ENCODE results near the gene PNMA8A.
"Not testable (repeated sequence)": the region's sequence is repeated elsewhere in the genome, so short reads cannot be mapped to it uniquely, and the experiment has no call there.

Gene PNMA8A, protein sequence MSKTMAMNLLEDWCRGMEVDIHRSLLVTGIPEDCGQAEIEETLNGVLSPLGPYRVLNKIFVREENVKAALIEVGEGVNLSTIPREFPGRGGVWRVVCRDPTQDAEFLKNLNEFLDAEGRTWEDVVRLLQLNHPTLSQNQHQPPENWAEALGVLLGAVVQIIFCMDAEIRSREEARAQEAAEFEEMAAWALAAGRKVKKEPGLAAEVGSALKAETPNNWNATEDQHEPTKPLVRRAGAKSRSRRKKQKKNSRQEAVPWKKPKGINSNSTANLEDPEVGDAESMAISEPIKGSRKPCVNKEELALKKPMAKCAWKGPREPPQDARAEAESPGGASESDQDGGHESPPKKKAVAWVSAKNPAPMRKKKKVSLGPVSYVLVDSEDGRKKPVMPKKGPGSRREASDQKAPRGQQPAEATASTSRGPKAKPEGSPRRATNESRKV

DNA sequence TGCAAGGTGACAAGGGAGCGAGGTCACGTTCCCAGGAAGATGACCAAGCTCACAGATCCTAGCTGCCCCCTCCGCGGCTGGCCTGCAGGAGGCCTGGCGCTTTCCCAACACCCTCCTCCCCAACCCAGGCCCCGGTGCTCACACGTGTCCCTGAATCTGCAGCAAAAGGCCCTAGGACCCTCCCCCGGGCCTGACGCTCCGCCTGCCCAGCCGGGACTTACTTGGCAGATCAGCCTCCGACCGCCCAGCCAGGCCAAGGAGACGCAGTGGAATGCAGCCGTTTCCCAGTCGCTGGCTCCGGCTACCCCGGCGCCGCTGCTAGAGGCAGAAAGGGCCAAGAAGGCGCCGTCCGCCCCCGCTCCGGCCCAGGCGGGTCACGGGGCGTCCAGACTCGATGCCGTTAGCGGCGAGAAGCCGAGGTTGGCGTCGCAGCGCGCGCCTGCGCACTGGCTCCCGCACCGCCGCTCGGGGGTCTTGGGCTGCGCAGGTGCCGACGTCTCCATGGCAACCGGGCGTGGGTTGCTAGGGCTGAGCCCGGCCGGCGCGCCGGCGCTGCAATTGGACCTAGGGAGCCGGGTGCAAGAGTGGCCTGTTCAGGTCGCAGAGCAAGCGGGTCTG is at the start of gene PNMA8A:
PNMA8A (minus strand) TSS at position 448 of the 618 bp plus-strand sequence. CDS start 528 bp downstream, outside the sequence.
- no peak for DNase-seq

DNA sequence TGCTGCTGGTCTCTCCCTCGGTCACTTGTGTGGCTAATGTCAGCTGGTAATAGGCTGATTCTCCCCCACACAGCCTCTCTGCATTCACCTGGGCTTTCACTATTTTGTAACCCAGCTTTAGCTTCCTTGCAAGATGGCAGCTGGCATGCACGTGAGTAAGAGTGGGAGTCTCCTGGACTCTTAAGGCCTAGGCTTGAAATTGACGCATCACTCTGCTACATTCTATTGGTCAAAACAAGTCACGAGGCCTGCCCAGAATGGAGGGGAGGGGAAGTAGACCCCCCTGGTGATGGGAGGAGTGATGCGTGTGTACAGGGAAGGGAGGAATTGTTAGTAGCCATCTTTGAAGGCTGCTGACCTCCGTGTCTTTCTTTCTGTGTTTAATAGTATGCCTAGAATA is 49.3 kb upstream of the PNMA8A start:
- DNase-seq, result no peak

DNA sequence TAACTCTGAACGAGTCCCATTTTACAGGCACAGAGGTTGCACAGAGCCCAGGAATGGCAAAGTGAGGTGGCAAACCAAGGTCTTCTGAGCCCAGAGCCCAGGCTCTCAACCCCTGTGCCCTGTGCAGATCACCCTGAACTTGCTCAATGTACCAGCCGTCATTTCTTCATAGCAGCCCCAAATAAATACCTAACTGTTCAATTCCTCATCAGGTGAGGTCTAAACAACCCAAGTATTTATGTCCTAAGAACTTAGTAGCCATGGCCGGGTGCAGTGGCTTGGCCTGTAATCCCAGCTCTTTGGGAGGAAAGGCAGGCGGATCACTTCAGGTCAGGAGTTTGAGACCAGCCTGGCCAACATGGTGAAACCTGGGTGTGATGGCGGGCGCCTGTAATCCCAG is 46.1 kb upstream of the PNMA8A start:
- DNase-seq, result no peak

DNA sequence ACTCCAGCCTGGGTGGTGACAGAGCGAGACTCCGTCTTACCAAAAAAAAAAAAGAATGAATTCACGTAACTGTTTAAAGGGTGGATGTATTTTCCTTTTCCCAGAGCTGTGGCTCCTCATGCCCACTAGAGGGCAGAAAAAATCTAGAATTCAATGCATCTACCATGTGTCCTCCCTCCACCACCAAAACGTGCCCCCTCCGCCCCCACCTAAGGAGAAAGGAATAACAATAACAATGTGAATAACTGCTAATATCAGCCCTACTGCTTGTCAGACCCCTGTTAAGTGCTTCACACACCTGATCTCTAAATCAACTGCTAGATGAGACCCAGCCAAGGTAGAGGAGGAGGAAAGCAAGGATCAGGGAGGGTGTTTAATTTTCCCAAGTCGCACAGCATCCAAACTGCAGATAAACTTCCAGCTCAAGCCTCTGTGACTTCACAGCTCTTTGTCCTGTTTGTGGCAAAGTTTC is 44.6 kb upstream of the PNMA8A start:
- DNase-seq, result no peak

DNA sequence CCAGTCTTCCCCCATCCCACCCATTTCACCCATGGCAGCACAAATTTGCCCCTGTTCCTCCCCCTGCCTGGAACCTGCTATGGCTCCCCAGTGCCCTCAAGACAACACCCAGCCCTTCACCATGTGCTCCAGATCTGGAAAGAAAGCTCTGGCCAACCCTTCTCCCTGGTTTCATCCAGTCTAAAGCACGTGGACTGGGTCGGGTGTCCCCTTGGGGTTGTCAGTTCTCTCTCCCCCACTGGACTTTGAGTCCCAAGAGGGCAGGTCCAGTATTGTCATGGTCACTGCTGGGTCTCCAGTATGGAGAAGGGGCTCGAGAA is 43.9 kb upstream of the PNMA8A start:
- no peak for DNase-seq

DNA sequence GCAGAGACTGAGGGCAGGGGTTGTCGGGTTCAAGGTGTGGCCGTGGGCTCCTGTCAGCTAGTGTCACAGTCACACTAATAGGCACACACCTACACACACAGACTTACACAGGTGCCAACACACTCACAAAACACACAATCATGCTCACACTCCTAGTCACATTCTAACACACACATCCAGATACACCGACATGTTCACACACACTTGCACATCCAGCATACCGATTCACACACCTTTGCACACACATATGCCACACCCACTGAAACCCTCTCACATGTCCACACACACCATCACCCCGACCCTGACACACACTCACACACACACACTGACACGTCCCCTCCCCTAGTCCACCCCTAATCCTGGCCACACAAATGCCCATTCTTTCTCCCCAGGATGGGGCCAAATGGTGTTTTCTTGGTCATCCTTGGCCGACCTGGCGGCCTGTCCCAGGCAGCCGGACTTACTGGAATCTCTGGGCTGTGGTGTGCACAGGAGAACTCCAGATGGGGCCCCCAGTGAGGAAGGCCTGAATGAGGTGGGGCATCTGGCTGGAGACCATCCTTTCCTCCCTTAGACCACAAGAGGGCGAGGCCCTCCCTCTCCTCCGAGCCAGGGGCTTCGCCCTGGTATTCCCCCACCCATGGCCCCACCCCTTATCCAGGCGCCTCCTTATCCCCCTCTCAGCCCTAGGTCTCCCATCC is 43.4 kb upstream of the PNMA8A start:
- no peak for DNase-seq

DNA sequence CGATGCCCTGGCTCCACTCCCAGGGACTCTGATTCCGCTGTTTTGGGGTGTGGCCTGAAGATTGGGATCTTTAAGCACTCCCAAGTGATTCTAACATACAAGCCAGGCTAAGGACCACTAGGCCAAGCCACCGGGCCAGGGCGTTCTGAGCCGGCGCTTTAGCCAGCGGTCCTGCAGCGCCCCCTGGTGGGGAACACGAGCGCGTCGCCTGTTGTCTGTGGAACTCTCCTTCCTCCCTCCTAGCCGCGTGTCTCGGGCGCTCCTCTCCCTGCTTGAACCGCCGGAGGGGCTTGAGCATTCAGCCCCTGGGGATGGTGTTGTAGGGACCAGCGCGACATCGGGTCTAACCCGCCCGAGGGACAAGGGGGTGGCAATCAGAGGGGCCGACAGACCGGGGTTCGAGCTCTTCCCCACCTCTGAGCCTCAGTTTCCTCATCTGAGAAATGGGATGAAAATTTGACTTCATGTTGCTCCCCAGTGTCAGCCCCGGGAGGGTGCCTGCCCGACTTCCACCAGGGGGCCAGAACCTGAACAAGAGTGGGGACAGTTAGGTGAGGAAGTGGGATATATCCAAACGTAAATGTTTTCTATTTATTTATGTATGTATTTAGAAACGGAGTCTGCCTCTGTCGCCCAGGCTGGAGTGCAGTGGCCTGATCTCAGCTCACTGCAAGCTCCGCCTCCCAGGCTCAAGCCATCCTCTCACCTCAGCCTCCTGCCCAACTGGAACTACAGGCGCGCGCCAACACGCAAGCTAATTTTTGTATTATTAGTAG is 42.3 kb upstream of the PNMA8A start:
- no peak for DNase-seq

DNA sequence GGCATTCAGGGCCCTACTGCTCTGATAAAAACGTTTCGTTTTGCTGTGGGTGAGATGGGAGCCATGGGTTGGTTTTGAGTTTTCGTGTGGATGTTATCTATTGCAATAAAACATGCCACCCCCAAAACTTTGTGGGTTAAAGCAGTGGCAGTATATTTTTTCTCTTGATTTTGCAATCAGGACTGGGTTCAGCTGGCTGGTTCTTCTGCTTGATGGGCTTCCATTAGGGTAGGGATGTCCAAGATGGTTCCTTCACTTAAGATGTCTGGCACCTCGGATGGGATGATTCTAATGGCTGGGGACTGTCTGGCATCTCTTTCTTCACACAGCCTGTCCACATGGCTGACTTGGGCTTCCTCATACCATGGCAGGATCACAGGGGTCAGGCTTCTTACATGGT is 39.9 kb upstream of the PNMA8A start:
- no peak for DNase-seq

DNA sequence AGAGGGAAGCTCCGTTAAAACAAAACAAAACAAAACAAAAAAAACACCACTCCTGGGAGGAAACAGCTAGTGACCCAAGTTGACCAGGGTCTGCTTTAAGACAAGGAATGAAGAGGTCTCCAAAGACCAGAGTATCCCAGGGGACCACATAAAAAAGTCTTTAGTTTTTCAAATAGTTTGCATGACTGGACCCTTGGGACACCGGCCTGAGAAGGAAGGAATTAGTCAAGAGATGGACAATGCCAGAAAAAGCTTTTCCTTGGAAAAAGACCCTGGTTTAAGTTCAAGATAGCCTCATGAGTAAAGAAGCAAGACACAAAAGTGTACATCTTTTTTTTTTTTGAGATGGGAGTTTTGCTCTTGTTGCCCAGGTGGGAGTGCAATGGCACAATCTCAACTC is 36.8 kb upstream of the PNMA8A start:
- no peak for DNase-seq

DNA sequence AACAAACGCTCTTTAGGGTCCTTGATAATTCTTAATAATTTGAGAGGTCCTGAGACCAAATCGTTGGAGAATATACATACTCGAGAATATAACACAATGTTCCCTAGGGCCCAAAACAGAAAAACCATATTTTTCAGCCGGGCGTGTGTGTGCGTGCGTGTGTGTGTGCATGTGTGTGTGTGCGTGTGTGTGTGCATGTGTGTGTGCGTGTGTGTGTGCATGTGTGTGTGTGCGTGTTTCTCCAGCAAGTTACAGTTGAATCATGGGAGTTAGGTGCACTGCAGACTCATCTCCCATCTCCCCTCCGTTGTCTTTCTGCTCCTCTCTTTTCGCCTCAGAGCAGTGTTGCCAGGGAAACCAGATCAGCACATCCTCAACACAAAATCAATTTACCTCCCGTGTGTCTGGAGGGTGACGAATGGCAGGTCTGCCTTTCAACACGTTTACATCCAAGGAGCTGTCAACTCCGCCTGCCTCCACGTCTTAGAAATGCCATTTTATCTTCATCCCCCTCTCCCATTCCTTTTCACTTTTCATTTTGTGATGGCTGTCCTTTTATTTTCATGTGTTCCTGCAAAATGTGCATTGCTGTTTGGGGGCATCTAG is 32.6 kb upstream of the PNMA8A start:
- no peak for DNase-seq

DNA sequence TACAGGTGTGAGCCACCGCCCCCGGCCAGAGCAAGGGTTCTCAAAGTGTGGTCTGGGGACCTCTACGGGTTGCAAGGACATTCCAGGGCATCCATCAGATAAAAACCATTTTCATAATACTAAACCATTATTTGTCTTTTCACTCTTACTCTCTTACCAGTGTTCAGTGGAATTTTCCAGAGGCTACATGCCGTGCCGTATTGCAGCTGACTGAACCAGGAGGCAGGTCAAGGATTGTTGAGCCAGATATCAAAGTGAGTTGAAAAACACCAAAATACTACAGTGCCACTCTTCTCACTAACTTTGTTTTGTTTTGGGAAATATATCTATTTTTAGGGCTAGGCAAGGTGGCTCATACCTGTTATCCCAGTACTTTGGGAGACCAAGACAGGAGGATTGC is 31.5 kb upstream of the PNMA8A start:
- no peak for DNase-seq

DNA sequence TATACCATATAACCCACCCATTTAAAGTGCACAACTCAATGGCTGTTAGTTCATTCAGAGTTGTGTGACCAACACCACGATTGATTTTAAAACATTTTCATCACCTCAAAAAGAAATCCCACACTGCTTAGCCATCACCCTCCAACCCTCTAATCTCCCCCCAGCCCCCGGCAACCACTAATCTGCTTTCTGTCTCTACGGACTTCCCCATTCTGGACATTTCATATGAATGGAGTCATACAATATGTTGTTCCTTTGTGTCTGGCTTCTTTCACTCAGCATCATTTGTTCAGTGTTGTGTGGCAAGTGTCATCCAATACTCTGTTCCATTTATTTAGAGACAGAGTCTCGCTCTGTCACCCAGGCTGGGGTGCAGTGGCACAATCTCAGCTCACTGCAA is 28.3 kb upstream of the PNMA8A start:
- no peak for DNase-seq

DNA sequence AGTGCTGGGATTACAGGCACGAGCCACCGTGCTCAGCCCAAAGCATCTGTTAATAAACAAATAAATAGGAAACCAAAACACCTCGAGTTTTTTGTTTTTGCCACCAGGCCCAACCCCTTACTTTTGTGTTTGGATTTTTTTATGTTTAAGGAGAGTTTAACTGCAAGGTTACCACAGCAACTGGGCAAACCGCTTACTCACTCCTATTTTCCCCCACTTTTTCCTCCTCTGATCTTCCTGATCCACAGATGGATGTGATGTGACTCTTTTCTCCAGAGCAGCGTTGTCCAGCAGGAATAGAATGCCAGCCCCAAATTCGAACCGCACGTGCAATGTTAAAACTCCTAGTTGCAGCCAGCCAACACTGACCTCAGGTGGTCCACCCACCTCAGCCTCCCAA is 26.4 kb upstream of the PNMA8A start:
- DNase-seq, result no peak

DNA sequence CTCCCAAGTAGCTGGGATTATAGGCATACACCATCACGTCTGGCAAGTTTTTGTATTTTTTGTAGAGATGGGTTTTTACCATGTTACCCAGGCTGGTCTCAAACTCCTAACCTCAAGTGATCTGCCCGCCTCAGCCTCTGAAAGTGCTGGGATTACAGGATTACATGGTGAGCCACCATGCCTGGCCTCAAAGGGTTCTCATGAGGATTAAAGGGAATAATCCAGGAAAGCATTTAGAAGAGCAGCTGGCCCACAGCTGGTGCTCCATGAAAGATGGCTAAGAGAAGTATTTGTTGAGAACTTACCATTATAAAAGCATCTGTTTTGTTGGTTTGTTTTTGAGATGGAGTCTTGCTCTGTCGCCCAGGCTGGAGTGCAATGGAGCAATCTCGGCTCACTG is 25.5 kb upstream of the PNMA8A start:
- not testable (repeated sequence) for DNase-seq

DNA sequence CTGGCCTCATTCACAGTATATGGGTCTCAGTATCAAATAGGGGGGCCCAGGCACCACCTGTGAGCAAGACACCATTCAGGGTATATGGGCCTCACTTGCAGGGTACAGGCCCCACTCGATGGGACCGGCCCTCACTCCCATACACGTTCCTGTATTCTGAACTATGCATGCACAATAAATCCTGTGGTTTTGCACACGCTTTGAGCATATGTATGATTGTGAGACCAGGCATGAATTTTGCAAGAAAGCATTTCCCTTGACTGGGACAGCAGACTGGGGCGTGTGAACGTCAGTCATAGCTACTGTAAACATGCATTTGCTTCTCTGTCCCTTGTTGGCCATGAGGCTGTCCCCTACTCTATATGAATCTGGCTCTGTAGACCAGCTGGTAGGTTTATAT is 24.9 kb upstream of the PNMA8A start:
- no peak for DNase-seq

DNA sequence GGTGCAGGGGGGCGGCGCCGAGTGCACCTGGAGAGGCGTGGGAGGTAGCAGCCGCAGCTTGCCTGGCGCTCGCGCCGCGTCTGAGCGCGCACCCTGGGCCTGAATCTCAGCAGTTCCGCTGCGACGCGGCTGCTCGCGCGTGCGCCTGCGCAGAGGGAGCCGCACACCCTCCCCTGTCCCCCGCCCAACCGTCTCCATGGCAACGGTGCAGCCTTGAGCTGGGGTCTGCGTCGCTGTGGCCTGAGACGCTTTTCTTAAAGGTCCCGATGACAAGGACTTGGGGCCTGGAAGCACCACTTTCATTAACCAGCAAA is 24.4 kb upstream of the PNMA8A start, which contains the start of gene PNMA8B:
PNMA8B (minus strand) TSS at position 82 of the 314 bp plus-strand sequence. CDS start 402 bp downstream, outside the sequence.
- DNase-seq, result no peak

DNA sequence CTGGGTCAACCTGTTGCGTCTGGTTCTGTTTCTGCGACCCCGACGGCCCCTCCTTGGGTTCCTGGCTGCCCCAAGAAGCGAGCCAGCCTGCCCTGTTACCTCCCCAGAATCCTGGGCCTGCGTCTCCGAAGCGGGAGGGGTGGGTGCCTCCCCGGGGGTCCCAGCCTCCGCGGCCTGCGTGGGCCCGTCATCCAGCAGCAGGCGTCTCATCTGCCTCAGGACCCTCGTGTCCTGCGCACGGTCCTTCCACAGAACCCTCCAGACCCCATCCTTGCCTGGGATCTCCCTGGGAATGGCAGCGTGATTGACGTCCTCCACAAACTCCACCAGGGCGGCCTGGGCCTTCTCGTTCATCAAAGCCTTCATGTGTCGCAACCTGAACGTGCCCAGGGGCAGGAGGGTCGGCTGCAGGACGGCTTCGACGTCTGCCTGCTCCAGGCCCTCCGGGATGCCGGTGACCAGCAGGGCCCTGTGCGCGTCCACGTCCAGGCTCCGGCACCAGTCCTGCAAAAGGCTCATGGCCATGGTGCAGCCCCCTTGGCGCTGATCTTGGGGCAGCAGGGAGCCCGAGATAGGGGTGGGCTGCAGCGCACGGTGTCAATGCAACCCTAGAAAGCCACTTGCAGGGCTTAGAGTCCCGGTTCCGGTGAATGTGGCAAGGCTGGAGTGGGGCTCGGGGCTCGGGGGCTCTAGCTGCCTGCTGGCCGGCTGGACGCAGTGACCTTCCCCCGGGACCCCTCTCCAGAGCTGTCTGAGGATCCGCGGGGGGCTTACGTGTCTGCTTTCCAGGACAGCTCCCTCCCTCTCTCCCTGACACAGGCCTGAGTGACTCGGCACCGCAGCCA is 23.8 kb upstream of the PNMA8A start:
- no peak for DNase-seq

DNA sequence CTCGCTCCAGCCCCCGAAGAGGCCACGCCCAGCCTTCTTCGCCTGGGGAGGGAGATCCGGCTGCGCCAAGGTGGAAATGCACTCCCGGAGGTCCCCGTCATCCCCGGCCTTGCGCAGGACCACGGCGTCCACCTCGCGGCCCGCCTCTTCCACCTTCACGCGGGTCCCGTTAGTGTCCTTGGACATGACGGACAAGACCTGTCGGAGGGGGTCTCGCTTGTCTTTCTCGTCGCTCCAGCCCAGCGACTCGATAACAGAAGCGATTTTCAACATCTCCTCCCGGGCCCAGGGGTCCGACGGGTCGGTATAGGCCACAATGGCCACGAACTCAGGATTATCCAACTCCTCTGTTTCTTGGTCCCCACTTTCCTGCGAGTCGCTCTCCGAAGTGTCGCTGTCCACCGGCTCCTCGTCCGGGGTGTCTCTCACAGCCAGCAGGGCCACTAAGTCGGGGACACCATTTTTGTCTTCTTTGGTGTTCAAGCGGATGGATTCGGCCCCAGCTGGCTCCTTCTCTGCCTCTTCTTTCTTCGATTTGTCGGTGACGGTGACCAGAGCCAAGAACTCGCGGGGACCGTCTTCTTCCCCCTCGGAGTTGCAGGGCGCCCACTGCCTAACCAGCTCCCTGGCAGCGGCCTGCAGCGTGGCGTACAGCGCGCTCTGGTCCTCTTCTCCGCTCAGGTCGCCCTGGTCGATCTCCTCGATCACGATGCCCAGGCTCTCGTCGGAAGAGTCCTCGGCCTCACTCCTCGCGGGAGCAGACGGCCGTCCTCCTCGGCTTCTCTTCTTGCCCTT is 23.0 kb upstream of the PNMA8A start:
- no peak for DNase-seq

DNA sequence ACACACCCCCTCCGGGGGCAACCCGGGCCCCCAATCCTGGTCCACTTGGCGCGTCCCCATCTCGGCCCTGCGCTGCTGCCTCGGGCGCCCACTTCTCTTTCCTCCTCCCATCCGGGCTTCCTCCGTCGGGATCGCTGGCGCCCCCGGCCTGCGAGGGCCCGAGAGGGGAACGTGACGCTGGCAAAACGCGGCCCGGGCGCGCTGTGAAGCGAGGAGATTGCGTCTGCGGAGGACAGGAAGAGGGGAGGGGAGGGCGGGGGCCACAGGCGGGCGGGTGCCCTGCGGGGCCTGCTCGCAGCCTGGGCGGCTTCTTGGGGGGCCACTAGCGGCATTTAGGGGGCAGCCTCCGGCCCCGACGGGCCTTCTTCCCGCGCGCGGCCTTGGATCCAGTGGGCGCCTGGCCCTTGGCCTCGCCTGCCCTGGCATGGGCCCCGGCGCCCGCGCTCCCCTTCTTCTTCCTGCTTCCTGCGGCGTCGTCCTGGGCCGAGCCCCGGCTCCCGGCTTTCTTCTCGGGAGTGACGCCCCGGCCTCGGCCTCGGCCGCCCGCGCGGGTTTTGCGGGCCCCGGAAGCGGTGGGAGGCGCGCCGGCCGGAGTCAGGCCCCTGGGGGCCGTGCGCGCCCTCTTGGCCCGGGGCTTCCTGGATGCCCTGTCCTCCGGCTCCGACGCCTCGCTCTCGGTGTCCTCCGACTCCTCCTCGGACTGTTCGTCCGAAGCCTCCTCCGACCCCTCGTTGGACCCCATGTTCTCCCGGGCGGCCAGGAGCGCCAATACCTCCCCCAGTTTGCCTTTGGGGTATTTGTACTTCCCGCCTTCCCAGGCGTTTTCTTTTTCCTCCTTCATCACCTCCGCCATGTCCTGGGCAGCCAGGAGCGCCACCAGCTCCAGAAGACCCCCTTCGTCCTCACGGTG is 22.1 kb upstream of the PNMA8A start:
- no peak for DNase-seq

DNA sequence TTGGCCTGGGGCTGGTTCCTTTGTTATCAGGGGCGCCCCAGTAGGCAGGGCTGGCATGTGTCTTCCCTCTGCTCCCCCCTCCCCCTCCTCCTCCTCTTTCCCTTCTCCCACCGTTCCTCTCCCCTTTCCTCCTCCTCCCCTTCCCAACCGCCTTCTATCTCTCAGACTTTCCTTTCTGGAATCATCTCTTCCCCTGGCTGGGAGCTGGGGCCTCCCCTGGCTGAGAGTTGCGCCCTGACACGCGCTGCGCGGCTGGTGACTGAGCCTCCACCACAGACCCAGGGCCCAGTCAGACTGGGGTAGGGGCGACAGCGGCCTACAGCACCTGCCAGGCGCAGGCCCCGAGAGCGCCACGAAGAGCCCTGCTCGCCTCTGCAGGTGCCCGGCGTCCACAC is 21.5 kb upstream of the PNMA8A start:
- DNase-seq, result no peak

All from SHP77 treated with DMSO at 0.1 percent for 48 hours (cell line).